ENCODE measurements around the gene LEAP2. TPM values are rescaled to one million over a fixed set of nuclear protein-coding genes. Genes with fewer than 3 reads are reported as not detected.

Gene LEAP2
- total RNA-seq: 0.25 and 0.34 TPM in 2 replicates

DNA sequence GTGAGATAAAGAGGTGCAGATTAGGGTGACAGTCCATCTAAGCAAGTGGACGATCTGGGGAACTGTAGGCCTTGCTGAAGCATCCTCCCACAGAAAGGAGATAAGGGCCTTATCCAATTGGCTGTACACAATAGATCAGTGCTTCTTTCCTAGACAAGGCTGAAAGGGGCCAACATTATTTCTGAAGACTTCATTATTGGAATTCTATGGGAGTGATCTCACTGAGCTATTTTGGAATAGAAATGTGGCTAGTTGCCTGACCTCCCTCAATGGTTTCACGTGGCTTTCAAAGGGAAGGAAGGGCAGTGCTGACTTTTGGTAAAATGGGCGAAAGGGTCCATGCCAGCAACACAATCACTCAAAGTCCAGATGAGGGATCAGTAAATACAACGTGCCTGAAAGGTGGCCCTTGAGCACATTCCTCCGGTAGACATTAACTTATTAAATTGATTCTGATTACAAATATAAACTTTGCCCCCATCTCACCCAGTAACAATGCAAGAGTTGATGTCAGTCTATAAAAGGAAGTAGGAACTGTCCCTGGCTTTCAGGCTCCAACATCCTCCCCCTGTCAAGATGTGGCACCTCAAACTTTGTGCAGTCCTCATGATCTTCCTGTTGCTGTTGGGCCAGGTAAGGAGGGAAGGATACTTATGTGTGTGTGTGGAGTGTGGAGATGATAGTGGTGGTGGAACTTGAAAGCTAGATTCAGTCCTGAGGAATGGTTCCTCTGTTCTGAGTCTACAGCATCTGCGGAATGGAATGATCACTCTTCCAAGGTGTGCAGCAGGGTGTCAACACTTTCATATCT lies at the start of gene LEAP2:
Gene LEAP2 (plus strand): TSS at position 550 of the 811 bp plus-strand sequence. CDS start 27 bp downstream, at position 577.
- H3K4me3 ChIP-seq (ENCODE audit: low read depth, low read length): no peak within 1 kb of the TSS
- peaks cover 3% of the 10 kb centered on the region for H3K36me3 ChIP-seq (ENCODE audit: control insufficient read depth, insufficient read depth, low read length)
- no peaks in the 10 kb centered on the region for H3K27me3 ChIP-seq (ENCODE audit: control insufficient read depth, insufficient read depth, low read length)
- no peak for DNase-seq (ENCODE audit: low read depth)
- TF ChIP-seq CTCF (IDR thresholded peaks at IDR 0.05; ENCODE audit: insufficient read depth, low read length, poor library complexity, severe bottlenecking): no peak

- TF ChIP-seq CTCF (IDR thresholded peaks at IDR 0.05; ENCODE audit: insufficient read depth, low read length, poor library complexity, severe bottlenecking): no peak
- H3K4me3 ChIP-seq (ENCODE audit: low read depth, low read length): no peak overlapping the region
- H3K27me3 ChIP-seq (ENCODE audit: control insufficient read depth, insufficient read depth, low read length): peaks cover 2% of the 10 kb centered on the region
- no peak for DNase-seq (ENCODE audit: low read depth)
- no peaks in the 10 kb centered on the region for H3K36me3 ChIP-seq (ENCODE audit: control insufficient read depth, insufficient read depth, low read length)
These were observed 49.0 kb upstream of the LEAP2 start for GRCh38 chr5:132824426-132824825.

DNA sequence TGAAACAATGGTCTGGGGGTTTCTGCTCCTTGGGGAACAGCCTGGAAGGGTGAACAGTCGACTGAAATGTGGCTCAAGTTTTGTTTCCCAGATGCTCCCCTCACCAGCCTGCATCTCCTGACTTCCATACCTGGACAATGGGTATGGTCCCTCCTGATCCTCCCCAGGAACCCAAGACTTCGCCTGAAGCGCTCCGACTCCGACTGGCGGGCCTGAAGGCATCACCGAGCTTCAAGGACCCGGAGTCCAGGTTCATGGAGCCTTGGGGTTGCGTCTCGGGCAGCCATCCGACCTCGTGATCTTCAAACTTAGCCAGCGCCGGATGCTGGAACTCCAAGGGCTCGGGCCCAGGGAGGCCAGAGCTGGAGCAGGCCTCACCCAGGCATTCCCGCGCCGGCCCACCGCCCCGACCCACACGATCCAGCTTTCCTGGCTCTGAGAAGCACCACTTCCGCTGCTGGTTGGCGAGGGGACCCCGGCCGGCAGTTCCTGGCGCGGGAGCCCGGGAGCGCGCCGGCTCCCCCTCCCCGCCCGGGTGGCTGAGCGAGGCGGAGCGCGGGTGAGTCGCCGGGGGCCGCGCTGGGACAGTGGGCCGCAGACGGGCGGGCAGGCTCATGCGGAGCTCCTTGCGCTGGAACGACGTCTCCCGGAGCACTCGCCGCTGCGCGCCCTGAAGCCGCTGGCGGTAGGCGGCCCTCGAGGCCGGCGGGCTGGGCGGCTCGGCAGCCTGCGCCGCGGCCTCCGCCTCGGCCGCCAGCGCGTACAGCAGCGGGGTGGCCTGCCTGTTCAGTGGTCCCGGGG lies 48.2 kb upstream of the LEAP2 start:
- DNase-seq (ENCODE audit: low read depth): no peak
- Histone ChIP-seq H3K4me3 (ENCODE audit: low read depth, low read length) (no peak overlapping the region), H3K36me3 (ENCODE audit: control insufficient read depth, insufficient read depth, low read length) (no peaks in the 10 kb centered on the region), H3K27me3 (ENCODE audit: control insufficient read depth, insufficient read depth, low read length) (peaks cover 2% of the 10 kb centered on the region)
- no peak for TF ChIP-seq CTCF (IDR thresholded peaks at IDR 0.05; ENCODE audit: insufficient read depth, low read length, poor library complexity, severe bottlenecking)

- no peak for TF ChIP-seq CTCF (IDR thresholded peaks at IDR 0.05; ENCODE audit: insufficient read depth, low read length, poor library complexity, severe bottlenecking)
- DNase-seq (ENCODE audit: low read depth): no peak
- Histone ChIP-seq H3K27me3 (ENCODE audit: control insufficient read depth, insufficient read depth, low read length) (peaks cover 2% of the 10 kb centered on the region), H3K4me3 (ENCODE audit: low read depth, low read length) (no peak overlapping the region), H3K36me3 (ENCODE audit: control insufficient read depth, insufficient read depth, low read length) (no peaks in the 10 kb centered on the region)
These were observed 47.6 kb upstream of the LEAP2 start for GRCh38 chr5:132825834-132826391.

- peaks cover 2% of the 10 kb centered on the region for H3K27me3 ChIP-seq (ENCODE audit: control insufficient read depth, insufficient read depth, low read length)
- H3K36me3 ChIP-seq (ENCODE audit: control insufficient read depth, insufficient read depth, low read length): no peaks in the 10 kb centered on the region
- no peak for TF ChIP-seq CTCF (IDR thresholded peaks at IDR 0.05; ENCODE audit: insufficient read depth, low read length, poor library complexity, severe bottlenecking)
- no peak overlapping the region for H3K4me3 ChIP-seq (ENCODE audit: low read depth, low read length)
- no peak for DNase-seq (ENCODE audit: low read depth)
These were observed 46.9 kb upstream of the LEAP2 start for GRCh38 chr5:132826424-132827082.
